Loucy (cell line): Measurements from ENCODE around the gene CUL4B.

Source experiments
- CTCF ChIP-seq: fragments of 200-600 bp; sonication (generic); conservative IDR thresholded peaks from 2 replicates; pipeline ENCODE4 v1.5.1; 2014; ENCODE audit warnings: mild to moderate bottlenecking, antibody characterized with exemption, low read length
- EZH2phosphoT487 ChIP-seq: fragments of 200-600 bp; IDR thresholded peaks from 2 replicates; pipeline ENCODE4 v1.6.1; 2018; ENCODE audit warnings: antibody characterized with exemption, mild to moderate bottlenecking, moderate library complexity, borderline replicate concordance

GRCh38 chrX:120568035-120568434 is 7.3 kb upstream of the CUL4B start:
- TF ChIP-seq CTCF (no peak), EZH2phosphoT487 (no peak)
